Esophagus mucosa (tissue), 1 donor: Measurements from ENCODE around the gene PRKCH. TPM values are rescaled to one million over a fixed set of nuclear protein-coding genes. Genes with fewer than 3 reads are reported as not detected.
A peak's percentile ranks its signal among the peaks of the same experiment; 100 is the strongest.

Experiments used
- ATAC-seq: fragments of 200-7000 bp; cut with Tn5 transposase; one replicate; pipeline ENCODE4 v1.9.1; 2020
- total RNA-seq: library from RNA; stranded (reverse); gene quantifications from one replicate; pipeline ENCODE4 v1.2.4, GENCODE V29; 2023
- donor health status: DM: yes; HTN: yes; CAD: no.

PRKCH gene
- total RNA-seq, 1 donor from 2014 or later, result 48.2 TPM

DNA sequence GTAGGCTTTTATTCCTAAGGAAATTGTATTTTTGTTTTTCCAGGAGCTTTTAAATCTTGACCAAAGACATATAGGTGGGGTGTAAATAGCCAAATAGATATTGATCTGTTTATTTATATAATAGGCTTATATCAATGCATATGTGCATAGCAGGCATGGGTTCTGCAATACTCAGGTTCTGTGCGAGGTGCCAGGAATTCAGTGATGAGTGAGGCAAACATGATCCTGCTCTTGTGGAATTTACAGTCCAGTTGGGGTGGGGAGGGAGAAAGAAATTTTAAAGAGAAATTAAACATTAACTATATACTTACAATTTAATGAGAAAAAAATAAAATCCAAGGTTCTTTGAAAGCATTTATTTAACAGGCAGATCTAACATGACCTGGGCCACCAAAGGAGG is 213.7 kb downstream of the PRKCH start:
- ATAC-seq, result no peak

DNA sequence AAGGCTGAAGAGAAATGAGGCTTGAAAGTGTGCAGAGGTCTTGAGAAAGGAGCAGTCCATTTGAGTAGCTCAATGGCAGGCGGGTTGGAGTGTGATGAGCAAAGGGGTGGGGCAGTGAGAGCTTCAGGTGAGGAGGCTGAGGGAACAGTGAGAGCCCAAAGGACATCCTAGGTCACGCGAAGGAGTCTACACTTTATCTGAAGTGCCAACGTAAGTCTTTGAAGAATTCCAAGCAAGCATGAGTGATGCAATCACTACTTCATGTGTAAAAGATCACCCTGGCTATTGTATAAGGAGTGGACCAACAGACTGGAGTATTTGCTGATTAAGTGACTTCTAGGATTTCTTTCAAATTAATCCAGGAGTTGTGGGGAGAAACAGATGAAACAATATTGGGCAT is 214.1 kb downstream of the PRKCH start:
- ATAC-seq, result no peak

GRCh38 chr14:61536661-61537562 is 215.5 kb downstream of the PRKCH start:
- ATAC-seq, result no peak

- ATAC-seq, result peak; percentile 97
Measured at GRCh38 chr14:61537563-61538463, 216.4 kb downstream of the PRKCH start.

DNA sequence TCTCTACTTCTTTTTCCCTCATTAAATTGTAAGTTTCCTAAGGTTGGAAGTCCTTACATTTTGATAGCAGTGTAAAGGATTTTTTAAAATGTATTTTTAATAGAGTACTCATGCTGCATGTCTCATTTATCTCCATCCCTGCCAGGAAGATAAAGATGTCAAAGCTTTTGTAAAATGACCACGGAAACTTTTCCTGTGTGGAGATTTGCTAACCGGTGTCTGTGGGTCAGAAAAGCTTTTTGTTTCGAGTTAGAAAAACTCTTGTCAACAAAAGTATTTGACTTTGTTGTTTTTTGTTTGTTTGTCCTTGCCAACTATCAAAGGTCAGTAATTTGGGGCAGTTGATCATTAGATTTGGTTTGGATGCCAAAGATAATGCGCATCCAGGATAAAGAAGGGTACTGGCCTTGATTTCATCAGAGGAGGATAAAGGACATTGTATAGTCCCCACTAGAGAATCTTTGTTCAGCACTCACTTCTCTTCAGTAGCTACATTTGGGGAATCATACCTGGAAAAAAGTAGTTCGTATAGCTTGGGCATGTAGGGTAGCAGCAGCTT is 217.2 kb downstream of the PRKCH start:
- no peak for ATAC-seq

GRCh38 chr14:61539631-61540030 is 218.3 kb downstream of the PRKCH start:
- no peak for ATAC-seq

GRCh38 chr14:61540931-61541330 is 219.6 kb downstream of the PRKCH start:
- no peak for ATAC-seq

- ATAC-seq, result no peak
Measured at GRCh38 chr14:61542848-61543790, 221.7 kb downstream of the PRKCH start.

DNA sequence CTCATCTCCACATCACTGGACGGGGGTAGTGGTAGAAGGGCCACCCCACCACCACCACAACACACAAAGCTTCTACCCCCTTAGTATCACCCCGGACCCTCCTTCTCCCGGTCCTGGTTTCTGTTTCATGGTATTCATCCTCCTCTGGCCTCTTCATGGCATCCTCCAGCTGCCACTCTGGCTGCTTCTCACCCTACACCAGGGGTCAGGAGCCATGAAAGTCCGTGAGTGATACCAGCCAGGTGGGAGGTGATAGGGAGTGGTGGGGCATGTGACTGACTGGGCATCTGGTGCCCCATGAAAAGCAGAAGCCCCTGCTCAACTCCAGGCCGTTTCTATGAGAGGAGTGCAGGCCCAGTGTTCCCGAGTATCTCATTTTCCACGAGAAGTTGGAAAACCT is 222.6 kb downstream of the PRKCH start:
- ATAC-seq, result no peak

- ATAC-seq, result no peak
Measured at GRCh38 chr14:61544448-61545330, 223.3 kb downstream of the PRKCH start.

DNA sequence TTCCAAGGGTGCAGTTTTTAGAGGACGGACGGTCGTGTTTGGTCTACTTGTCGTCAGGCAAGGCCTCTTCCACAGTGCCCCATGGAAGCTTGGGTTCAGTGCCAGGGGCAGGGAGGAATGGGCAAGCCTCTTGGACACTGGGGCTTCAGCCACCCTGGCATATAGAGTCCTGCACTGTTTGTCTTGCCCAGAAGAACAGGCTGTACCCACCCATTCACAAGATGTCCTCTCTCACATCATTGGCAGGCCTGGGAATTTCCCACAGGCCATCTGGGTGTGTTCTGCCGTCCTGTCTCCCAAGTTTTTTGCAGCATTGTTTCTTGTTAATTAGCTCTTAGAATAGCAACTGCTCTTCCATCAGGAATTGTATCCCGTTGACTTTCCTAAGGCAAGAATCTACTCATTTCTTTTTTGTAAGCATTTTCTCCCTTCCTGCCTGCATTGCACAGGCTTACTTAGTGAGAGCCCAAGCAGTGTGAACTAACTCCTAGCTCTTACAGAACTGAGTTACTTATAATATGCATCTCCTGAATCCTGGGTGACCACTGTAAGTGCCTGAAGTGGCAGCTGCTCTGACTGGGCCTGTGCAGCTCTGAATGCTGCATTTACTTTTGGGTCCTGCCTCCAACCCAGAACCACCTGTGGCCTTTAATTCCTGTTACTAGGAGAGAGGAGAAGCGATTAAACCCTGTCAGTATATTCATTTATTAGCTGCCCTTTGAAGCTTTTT is 224.5 kb downstream of the PRKCH start:
- ATAC-seq, result no peak

GRCh38 chr14:61547186-61548069 is 226.0 kb downstream of the PRKCH start:
- ATAC-seq, result peak; percentile 85

- ATAC-seq, result peak; percentile 75
Measured at GRCh38 chr14:61549425-61549824, 228.0 kb downstream of the PRKCH start.

- ATAC-seq, result no peak
Measured at GRCh38 chr14:61551384-61551783, 230.0 kb downstream of the PRKCH start.

DNA sequence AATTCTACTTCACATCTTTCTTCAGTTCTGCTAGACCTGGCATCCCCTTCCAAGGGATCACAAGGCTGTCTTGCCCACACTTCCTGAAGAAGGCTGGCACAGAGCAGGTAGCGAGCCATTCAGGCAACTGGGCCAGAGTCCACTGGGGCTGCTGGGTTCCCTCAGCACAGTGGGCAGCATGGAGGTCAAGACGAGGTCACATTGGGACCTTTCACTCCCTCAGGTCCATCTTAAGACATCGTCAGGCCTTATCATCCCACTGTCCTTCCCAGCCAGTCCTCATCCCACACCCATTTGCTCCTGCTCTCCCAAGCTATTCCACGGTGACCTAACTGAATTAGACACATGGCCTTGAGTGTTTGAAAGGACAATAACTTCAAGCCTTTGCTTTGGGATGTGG is 230.9 kb downstream of the PRKCH start:
- no peak for ATAC-seq

DNA sequence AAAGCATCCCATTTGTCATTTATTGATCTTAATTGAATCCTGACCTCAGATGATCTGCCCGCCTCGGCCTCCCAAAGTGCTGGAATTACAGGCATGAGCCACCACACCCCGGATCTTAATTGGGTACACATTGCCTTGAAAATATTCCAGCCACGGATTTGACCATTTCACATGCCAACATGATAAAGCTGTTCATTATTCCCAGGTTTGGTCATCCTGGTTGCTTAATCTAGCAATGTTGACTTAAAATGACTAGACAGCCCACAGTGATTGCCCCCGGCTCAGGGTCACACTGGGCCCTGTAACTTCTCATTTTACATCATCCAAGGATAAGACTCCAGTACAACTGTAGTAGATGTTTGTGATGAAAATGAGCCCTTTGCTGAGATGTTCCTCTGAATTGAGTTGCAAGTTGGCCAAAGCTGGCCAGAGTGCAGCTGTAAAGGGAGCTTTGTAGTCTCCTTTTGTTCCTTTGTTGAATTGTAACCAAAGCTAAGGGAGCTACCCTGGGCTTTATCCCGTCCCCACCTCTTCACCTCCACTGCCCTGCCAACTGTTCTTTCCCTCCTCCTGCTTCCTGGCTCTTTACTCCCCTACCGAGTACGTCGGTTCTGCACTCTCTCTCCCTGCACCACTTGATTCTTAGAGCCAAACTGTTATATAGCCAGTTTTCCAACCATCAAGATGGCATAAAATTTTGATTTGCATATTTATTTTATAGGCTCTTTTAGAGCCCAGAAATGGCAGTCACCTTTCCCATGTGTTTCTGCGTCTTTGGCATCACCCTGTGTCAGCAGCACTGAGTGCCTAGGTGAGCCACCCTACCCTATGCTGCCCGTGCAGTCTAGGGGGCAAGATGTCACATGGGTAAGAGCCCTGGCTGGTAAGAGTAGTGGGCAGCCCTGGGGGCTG is 232.6 kb downstream of the PRKCH start:
- ATAC-seq, result peak; percentile 3

DNA sequence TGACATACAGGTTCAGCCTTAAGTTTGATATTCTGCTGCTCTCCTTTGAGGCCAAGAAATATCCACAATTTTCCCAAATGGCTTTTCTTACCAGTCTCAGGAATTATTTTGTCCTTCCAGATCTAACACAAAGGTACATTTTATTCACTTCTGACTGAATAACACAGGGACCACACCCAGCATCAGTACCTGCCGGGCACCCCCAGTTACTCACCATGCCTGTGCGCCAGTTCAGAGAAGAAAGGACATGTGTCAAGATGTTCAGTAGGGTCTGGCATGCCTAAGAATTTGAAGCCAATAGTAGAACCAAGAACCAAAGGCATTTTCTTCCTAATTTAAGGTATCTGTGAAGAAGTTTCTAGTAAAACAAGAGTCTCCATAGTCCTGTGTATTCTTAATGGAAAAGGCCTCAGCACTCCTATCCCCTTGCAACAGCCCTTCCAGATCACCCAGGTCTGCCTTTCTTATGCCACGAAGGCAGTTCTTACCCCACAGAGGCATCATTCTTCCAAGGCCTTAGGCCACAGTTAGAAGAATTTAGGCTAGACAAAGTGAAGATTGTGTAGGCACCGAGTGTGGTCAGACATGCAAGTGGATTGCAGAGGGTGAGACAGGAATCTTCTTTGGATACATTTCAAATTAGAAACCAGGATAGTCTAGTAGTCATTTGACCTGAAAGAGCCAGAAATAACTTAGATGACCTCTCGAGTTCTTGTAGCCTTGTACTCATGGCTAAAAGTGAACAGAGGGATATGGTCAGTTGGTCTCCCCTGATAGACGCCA is 233.9 kb downstream of the PRKCH start:
- peak; percentile 57 for ATAC-seq
